ENCODE data around the gene PRDX3.

PRDX3 gene

DNA sequence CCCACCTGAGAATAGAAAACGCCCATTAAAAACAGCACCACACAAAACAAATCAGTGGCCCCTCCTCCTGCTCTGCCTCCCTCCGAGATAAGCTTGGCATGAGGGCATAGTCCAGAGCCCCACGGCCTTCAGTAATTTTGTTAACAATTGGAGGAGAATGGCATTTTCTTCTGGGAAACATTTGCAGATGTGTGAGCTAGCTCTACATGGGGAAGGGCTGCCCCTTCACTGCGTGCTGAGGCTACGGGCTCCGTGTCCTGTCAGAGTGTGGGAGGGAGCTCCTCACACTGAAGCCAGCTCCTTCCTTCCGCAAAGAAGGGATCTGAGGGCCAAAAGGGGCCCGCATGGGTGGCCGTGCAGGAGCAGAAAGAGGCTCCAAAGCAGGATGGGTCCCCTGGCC lies 43.9 kb upstream of the PRDX3 start:
- Histone ChIP-seq H4K8ac (ENCODE audit: low read depth, low read length) (no peak overlapping the region), H4K91ac (ENCODE audit: low read depth, low read length, poor library complexity) (no peak overlapping the region), H3K9me3 (replicated peaks in 1 of 2; ENCODE audit: control insufficient read depth in 2 of 2, insufficient read depth in 1 of 2, low read depth in 1 of 2, low read length in 2 of 2) (no peaks in the 10 kb centered on the region), H3K27ac (replicated peaks; ENCODE audit: low read length) (no peak overlapping the region), H3K4ac (ENCODE audit: low read length) (no peak overlapping the region), H3K9ac (ENCODE audit: low read depth, low read length, poor library complexity) (no peak overlapping the region), H3K4me2 (ENCODE audit: insufficient read depth, low read length, poor library complexity, severe bottlenecking) (no peak overlapping the region), H3K79me1 (ENCODE audit: low read depth, low read length) (peaks cover 3% of the 10 kb centered on the region), H3K4me3 (ENCODE audit: low read length in 2 of 2) (no peak overlapping the region), H3K36me3 (replicated peaks in 1 of 2; ENCODE audit: control insufficient read depth in 2 of 2, insufficient read depth in 2 of 2, low read length in 2 of 2) (no peaks in the 10 kb centered on the region), H2BK15ac (ENCODE audit: low read length) (no peak overlapping the region), H3K4me1 (ENCODE audit: control insufficient read depth in 2 of 2, insufficient read depth in 1 of 2, low read depth in 1 of 2, low read length in 2 of 2) (peaks cover 5 to 28% of the 10 kb centered on the region in 2 donors), H3K27me3 (ENCODE audit: control insufficient read depth in 3 of 3, insufficient read depth in 3 of 3, low read depth in 1 of 3, low read length in 3 of 3) (no peaks in the 10 kb centered on the region), H3K18ac (ENCODE audit: low read length) (peak overlapping the region; percentile 31), H2AFZ (ENCODE audit: low read length) (no peak overlapping the region), H2BK12ac (ENCODE audit: low read length) (no peak overlapping the region), H3K23ac (ENCODE audit: low read depth, low read length, poor library complexity) (no peak overlapping the region), H2BK5ac (ENCODE audit: low read length) (no peak overlapping the region), H2BK120ac (ENCODE audit: low read depth, low read length) (no peak overlapping the region), H2AK5ac (ENCODE audit: low read depth, low read length) (no peak overlapping the region), H3K14ac (ENCODE audit: low read length) (peak overlapping the region; percentile 10)
- WGBS, 2 donors (ENCODE audit: extremely low coverage in 2 of 2, insufficient read length in 2 of 2, insufficient replicate concordance in 1 of 2) = no CpG with 5 or more reads among the region's 9 CpGs
- DNase-seq (ENCODE audit: low spot score) = no peak

DNA sequence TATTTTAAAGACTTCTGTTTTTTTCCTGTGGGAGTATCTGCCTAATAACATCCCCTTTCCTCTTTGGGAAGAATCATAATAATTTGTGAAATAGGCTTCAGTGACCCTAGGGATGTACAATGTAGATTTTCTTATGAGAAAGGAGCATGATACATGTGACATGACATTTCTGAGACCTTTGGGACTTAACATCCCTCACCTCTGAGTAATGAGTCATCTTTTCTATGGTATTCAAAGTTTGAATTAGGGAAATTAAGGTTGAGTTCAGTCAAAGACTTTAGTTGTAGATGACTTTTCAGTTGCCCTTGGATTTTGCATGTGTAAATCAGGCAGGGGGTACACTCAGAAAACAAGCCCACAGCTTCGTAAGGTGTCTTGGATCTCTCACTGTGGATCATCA lies 43.1 kb upstream of the PRDX3 start:
- peaks cover 3% of the 10 kb centered on the region for H3K79me1 ChIP-seq (ENCODE audit: low read depth, low read length)
- no peak overlapping the region for H2BK5ac ChIP-seq (ENCODE audit: low read length)

DNA sequence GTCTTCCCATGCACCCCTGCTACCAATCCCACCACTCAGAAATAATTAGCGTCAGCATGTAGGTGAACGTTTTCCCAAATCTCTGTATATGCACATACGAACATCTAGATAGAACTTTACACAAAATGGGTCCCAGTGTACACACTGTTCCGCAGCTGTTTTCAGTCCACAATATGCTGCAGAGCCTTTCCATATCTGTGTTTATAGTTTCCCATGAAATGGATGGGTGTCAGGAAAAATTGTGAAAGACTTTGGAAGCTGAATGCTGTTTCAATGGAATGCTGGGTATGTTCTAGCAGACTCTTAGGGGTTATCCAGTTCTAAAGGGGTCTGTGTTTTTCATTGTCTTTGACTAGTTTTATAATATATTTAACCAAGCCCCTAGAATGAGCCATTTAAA lies 42.6 kb upstream of the PRDX3 start:
- Histone ChIP-seq H3K27ac (replicated peaks; ENCODE audit: low read length) (no peak overlapping the region), H3K23ac (ENCODE audit: low read depth, low read length, poor library complexity) (no peak overlapping the region), H3K18ac (ENCODE audit: low read length) (no peak overlapping the region), H3K4me2 (ENCODE audit: insufficient read depth, low read length, poor library complexity, severe bottlenecking) (no peak overlapping the region), H2AK5ac (ENCODE audit: low read depth, low read length) (no peak overlapping the region), H3K14ac (ENCODE audit: low read length) (no peak overlapping the region), H3K4ac (ENCODE audit: low read length) (no peak overlapping the region), H3K4me1 (ENCODE audit: control insufficient read depth in 2 of 2, insufficient read depth in 1 of 2, low read depth in 1 of 2, low read length in 2 of 2) (peaks cover 5 to 28% of the 10 kb centered on the region in 2 donors), H2BK12ac (ENCODE audit: low read length) (no peak overlapping the region), H3K36me3 (replicated peaks in 1 of 2; ENCODE audit: control insufficient read depth in 2 of 2, insufficient read depth in 2 of 2, low read length in 2 of 2) (no peaks in the 10 kb centered on the region), H3K9me3 (replicated peaks in 1 of 2; ENCODE audit: control insufficient read depth in 2 of 2, insufficient read depth in 1 of 2, low read depth in 1 of 2, low read length in 2 of 2) (no peaks in the 10 kb centered on the region), H3K4me3 (ENCODE audit: low read length in 2 of 2) (no peak overlapping the region), H3K27me3 (ENCODE audit: control insufficient read depth in 3 of 3, insufficient read depth in 3 of 3, low read depth in 1 of 3, low read length in 3 of 3) (no peaks in the 10 kb centered on the region), H3K79me1 (ENCODE audit: low read depth, low read length) (peaks cover 3% of the 10 kb centered on the region), H4K8ac (ENCODE audit: low read depth, low read length) (no peak overlapping the region), H3K9ac (ENCODE audit: low read depth, low read length, poor library complexity) (no peak overlapping the region), H2BK120ac (ENCODE audit: low read depth, low read length) (no peak overlapping the region), H2BK15ac (ENCODE audit: low read length) (no peak overlapping the region), H2AFZ (ENCODE audit: low read length) (no peak overlapping the region), H2BK5ac (ENCODE audit: low read length) (no peak overlapping the region), H4K91ac (ENCODE audit: low read depth, low read length, poor library complexity) (no peak overlapping the region)
- no peak for DNase-seq (ENCODE audit: low spot score)
- WGBS, 2 donors (ENCODE audit: extremely low coverage in 2 of 2, insufficient read length in 2 of 2, insufficient replicate concordance in 1 of 2) = no CpG with 5 or more reads among the region's 4 CpGs

More for the DNA sequence above, 43.1 kb upstream of the PRDX3 start:
- Histone ChIP-seq H4K8ac (ENCODE audit: low read depth, low read length) (no peak overlapping the region), H3K4ac (ENCODE audit: low read length) (no peak overlapping the region), H3K36me3 (replicated peaks in 1 of 2; ENCODE audit: control insufficient read depth in 2 of 2, insufficient read depth in 2 of 2, low read length in 2 of 2) (no peaks in the 10 kb centered on the region), H4K91ac (ENCODE audit: low read depth, low read length, poor library complexity) (no peak overlapping the region), H3K9ac (ENCODE audit: low read depth, low read length, poor library complexity) (no peak overlapping the region), H2AK5ac (ENCODE audit: low read depth, low read length) (no peak overlapping the region), H2BK120ac (ENCODE audit: low read depth, low read length) (no peak overlapping the region), H2BK12ac (ENCODE audit: low read length) (no peak overlapping the region), H3K4me2 (ENCODE audit: insufficient read depth, low read length, poor library complexity, severe bottlenecking) (no peak overlapping the region), H3K14ac (ENCODE audit: low read length) (no peak overlapping the region), H3K9me3 (replicated peaks in 1 of 2; ENCODE audit: control insufficient read depth in 2 of 2, insufficient read depth in 1 of 2, low read depth in 1 of 2, low read length in 2 of 2) (no peaks in the 10 kb centered on the region), H3K18ac (ENCODE audit: low read length) (no peak overlapping the region), H2BK15ac (ENCODE audit: low read length) (no peak overlapping the region), H3K4me1 (ENCODE audit: control insufficient read depth in 2 of 2, insufficient read depth in 1 of 2, low read depth in 1 of 2, low read length in 2 of 2) (peaks cover 5 to 28% of the 10 kb centered on the region in 2 donors), H3K27ac (replicated peaks; ENCODE audit: low read length) (no peak overlapping the region), H2AFZ (ENCODE audit: low read length) (no peak overlapping the region), H3K4me3 (ENCODE audit: low read length in 2 of 2) (no peak overlapping the region), H3K27me3 (ENCODE audit: control insufficient read depth in 3 of 3, insufficient read depth in 3 of 3, low read depth in 1 of 3, low read length in 3 of 3) (no peaks in the 10 kb centered on the region), H3K23ac (ENCODE audit: low read depth, low read length, poor library complexity) (no peak overlapping the region)
- WGBS, 2 donors (ENCODE audit: extremely low coverage in 2 of 2, insufficient read length in 2 of 2, insufficient replicate concordance in 1 of 2) = no CpG with 5 or more reads among the region's 1 CpG
- no peak for DNase-seq (ENCODE audit: low spot score)

DNA sequence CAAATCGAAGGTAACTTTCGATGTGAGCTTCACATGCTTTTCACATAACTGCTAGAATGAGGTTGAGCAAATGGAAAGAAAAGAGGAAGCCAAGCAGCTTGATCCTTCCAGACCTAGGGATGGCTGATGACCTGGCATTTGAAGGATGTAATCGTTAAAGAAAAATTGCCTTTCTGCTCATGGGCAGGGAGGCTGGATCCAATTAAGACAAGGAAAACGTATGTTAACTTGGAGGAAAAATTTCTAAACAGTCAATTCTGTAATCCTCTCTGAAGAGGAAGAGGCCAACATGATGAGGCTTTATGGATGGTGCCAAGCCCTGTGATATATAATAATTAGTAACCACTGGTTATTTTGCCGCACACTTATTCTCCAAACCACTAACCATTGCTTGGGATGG lies 41.3 kb upstream of the PRDX3 start:
- no peak overlapping the region for H3K18ac ChIP-seq (ENCODE audit: low read length)
- H2BK5ac ChIP-seq (ENCODE audit: low read length) = no peak overlapping the region
- H3K27me3 ChIP-seq (ENCODE audit: control insufficient read depth in 3 of 3, insufficient read depth in 3 of 3, low read depth in 1 of 3, low read length in 3 of 3) = no peaks in the 10 kb centered on the region
- H3K36me3 ChIP-seq (replicated peaks in 1 of 2; ENCODE audit: control insufficient read depth in 2 of 2, insufficient read depth in 2 of 2, low read length in 2 of 2) = no peaks in the 10 kb centered on the region
- no peak overlapping the region for H2AFZ ChIP-seq (ENCODE audit: low read length)
- no peak overlapping the region for H2BK120ac ChIP-seq (ENCODE audit: low read depth, low read length)
- H3K4me2 ChIP-seq (ENCODE audit: insufficient read depth, low read length, poor library complexity, severe bottlenecking) = no peak overlapping the region
- H2AK5ac ChIP-seq (ENCODE audit: low read depth, low read length) = no peak overlapping the region
- H3K9me3 ChIP-seq (replicated peaks in 1 of 2; ENCODE audit: control insufficient read depth in 2 of 2, insufficient read depth in 1 of 2, low read depth in 1 of 2, low read length in 2 of 2) = no peaks in the 10 kb centered on the region
- no peak overlapping the region for H3K4ac ChIP-seq (ENCODE audit: low read length)
- DNase-seq (ENCODE audit: low spot score) = no peak
- WGBS, 2 donors (ENCODE audit: extremely low coverage in 2 of 2, insufficient read length in 2 of 2, insufficient replicate concordance in 1 of 2) = no CpG with 5 or more reads among the region's 5 CpGs
- H3K79me1 ChIP-seq (ENCODE audit: low read depth, low read length) = peaks cover 3% of the 10 kb centered on the region
- H4K91ac ChIP-seq (ENCODE audit: low read depth, low read length, poor library complexity) = no peak overlapping the region
- peaks cover 5 to 28% of the 10 kb centered on the region in 2 donors for H3K4me1 ChIP-seq (ENCODE audit: control insufficient read depth in 2 of 2, insufficient read depth in 1 of 2, low read depth in 1 of 2, low read length in 2 of 2)
- no peak overlapping the region for H2BK12ac ChIP-seq (ENCODE audit: low read length)
- H2BK15ac ChIP-seq (ENCODE audit: low read length) = no peak overlapping the region
- H3K27ac ChIP-seq (replicated peaks; ENCODE audit: low read length) = no peak overlapping the region
- H3K9ac ChIP-seq (ENCODE audit: low read depth, low read length, poor library complexity) = no peak overlapping the region
- H3K4me3 ChIP-seq (ENCODE audit: low read length in 2 of 2) = no peak overlapping the region
- H4K8ac ChIP-seq (ENCODE audit: low read depth, low read length) = no peak overlapping the region
- no peak overlapping the region for H3K23ac ChIP-seq (ENCODE audit: low read depth, low read length, poor library complexity)
- H3K14ac ChIP-seq (ENCODE audit: low read length) = no peak overlapping the region

Data from neuronal stem cell (in vitro differentiated cells).